ENCODE measurements around the gene RAB29. TPM values are rescaled to one million over a fixed set of nuclear protein-coding genes. Genes with fewer than 3 reads are reported as not detected.

RAB29 gene
- total and polyA plus RNA-seq, 8 donors = 4.7 to 38.4 (median 11.5) TPM

- TF ChIP-seq, protein P1, sequence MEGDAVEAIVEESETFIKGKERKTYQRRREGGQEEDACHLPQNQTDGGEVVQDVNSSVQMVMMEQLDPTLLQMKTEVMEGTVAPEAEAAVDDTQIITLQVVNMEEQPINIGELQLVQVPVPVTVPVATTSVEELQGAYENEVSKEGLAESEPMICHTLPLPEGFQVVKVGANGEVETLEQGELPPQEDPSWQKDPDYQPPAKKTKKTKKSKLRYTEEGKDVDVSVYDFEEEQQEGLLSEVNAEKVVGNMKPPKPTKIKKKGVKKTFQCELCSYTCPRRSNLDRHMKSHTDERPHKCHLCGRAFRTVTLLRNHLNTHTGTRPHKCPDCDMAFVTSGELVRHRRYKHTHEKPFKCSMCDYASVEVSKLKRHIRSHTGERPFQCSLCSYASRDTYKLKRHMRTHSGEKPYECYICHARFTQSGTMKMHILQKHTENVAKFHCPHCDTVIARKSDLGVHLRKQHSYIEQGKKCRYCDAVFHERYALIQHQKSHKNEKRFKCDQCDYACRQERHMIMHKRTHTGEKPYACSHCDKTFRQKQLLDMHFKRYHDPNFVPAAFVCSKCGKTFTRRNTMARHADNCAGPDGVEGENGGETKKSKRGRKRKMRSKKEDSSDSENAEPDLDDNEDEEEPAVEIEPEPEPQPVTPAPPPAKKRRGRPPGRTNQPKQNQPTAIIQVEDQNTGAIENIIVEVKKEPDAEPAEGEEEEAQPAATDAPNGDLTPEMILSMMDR (IDR thresholded peaks at IDR 0.05) = no peak
- TF ChIP-seq POLR2A (IDR thresholded peaks at IDR 0.05) (no peak), EP300 (IDR thresholded peaks at IDR 0.05) (no peak), POLR2AphosphoS5 (IDR thresholded peaks at IDR 0.05) (no peak)
- peak; percentile 43 to 57 for DNase-seq
- Histone ChIP-seq H3K9me3 (no peaks in the 10 kb centered on the region), H3K27ac (peak overlapping the region; percentile 37 to 94 (median 93)), H3K36me3 (peaks cover 0 to 23% (median 17%) of the 10 kb centered on the region in 4 donors), H3K4me3 (peak overlapping the region; percentile 81 to 95 (median 86)), H3K27me3 (no peaks in the 10 kb centered on the region), H3K4me1 (peaks cover 43 to 71% (median 60%) of the 10 kb centered on the region in 4 donors)
- intact Hi-C loops (cut with DNase I; ENCODE audit: low total_unique reads) = no loop called here
- 11 to 27% (median 18%) methylated on average over 5 of the region's 5 CpGs for WGBS, 5 donors
Measured at GRCh38 chr1:205811660-205812059, 36.4 kb upstream of the RAB29 start.

DNA sequence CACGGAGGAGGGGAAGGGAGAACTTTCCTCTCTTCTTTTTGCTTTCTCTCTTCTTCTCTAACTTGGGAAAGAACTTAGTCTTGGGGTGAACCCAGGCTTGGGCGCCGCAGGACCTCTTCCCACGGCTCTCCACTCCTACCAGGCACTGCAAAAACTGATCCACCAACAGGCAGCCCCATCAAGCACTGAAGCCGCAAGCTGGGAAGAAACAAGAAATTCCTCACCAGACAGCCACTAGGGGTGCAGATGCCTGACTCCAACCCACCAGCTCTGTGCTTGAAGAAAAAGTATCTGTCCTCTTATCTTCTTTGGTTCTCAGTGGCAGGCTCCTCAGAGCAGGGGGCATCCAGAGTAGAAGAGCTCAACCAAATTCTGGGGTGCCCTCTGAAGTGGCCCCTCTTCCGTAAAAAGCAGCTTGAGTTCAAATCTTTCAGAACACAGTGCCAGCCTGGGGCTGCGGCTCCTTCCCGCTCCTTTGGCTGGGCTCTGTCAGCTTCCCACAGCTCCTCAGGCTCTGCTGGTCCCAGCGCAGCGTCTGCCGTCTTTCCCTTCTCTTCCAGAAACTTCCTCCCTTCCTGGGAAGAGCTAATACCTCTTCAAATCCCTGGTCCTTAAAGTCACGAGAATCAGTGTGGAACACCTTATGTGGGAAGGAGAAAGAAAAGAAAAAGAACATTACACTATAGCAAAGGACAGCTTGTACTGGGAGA, 35.3 kb upstream of the RAB29 start:
- Histone ChIP-seq H3K9me3 (no peaks in the 10 kb centered on the region), H3K27me3 (no peaks in the 10 kb centered on the region), H3K4me1 (peaks cover 49 to 81% (median 70%) of the 10 kb centered on the region in 4 donors), H3K27ac (no peak overlapping the region), H3K4me3 (peak overlapping the region in 3 of 4 donors; percentile 81 to 95 (median 82)), H3K36me3 (peaks cover 0 to 23% (median 17%) of the 10 kb centered on the region in 4 donors)
- no peak for DNase-seq
- 78 to 90% (median 84%) methylated on average over 12 of the region's 12 CpGs for WGBS, 5 donors
- TF ChIP-seq POLR2A (IDR thresholded peaks at IDR 0.05) (no peak), POLR2AphosphoS5 (IDR thresholded peaks at IDR 0.05) (no peak), EP300 (IDR thresholded peaks at IDR 0.05) (no peak)
- TF ChIP-seq, protein P1 (IDR thresholded peaks at IDR 0.05) = no peak
- intact Hi-C loops (cut with DNase I; ENCODE audit: low total_unique reads) = no loop called here

GRCh38 chr1:205809942-205810345, 34.7 kb upstream of the RAB29 start:
- peak overlapping the region in 2 of 4 donors; percentile 13 to 82 for H3K4me3 ChIP-seq
- no peak for DNase-seq
- no peaks in the 10 kb centered on the region for H3K9me3 ChIP-seq
- no peaks in the 10 kb centered on the region for H3K27me3 ChIP-seq
- no peak overlapping the region for H3K27ac ChIP-seq
- peaks cover 0 to 23% (median 17%) of the 10 kb centered on the region in 4 donors for H3K36me3 ChIP-seq
- TF ChIP-seq, protein P1 (IDR thresholded peaks at IDR 0.05) = no peak
- TF ChIP-seq POLR2AphosphoS5 (IDR thresholded peaks at IDR 0.05) (no peak), EP300 (IDR thresholded peaks at IDR 0.05) (no peak), POLR2A (IDR thresholded peaks at IDR 0.05) (no peak)
- intact Hi-C loops (cut with DNase I; ENCODE audit: low total_unique reads) = no loop called here
- peaks cover 55 to 84% (median 77%) of the 10 kb centered on the region in 4 donors for H3K4me1 ChIP-seq
- WGBS, 5 donors = 78 to 87% (median 84%) methylated on average over 14 of the region's 14 CpGs

GRCh38 chr1:205809469-205809868, 34.2 kb upstream of the RAB29 start:
- H3K27ac ChIP-seq = no peak overlapping the region
- DNase-seq = no peak
- H3K9me3 ChIP-seq = no peaks in the 10 kb centered on the region
- H3K4me1 ChIP-seq = peaks cover 53 to 85% (median 79%) of the 10 kb centered on the region in 4 donors
- peaks cover 0 to 23% (median 17%) of the 10 kb centered on the region in 4 donors for H3K36me3 ChIP-seq
- no peaks in the 10 kb centered on the region for H3K27me3 ChIP-seq
- peak overlapping the region in 2 of 4 donors; percentile 13 to 82 for H3K4me3 ChIP-seq
- intact Hi-C loops (cut with DNase I; ENCODE audit: low total_unique reads) = no loop called here
- WGBS, 5 donors = 38 to 88% (median 50%) methylated on average over 3 of the region's 3 CpGs
- TF ChIP-seq POLR2AphosphoS5 (IDR thresholded peaks at IDR 0.05) (no peak), EP300 (IDR thresholded peaks at IDR 0.05) (no peak), POLR2A (IDR thresholded peaks at IDR 0.05) (no peak)
- TF ChIP-seq, protein P1 (IDR thresholded peaks at IDR 0.05) = no peak

Measured in stomach (tissue), 9 donors.